HG03097 (cell line): Measurements from ENCODE around the gene TBC1D9B.

Experiments used
- ATAC-seq: cut with Tn5 transposase; IDR thresholded peaks from one replicate; pipeline ENCODE4 v1.9.1; 2021; ENCODE audit not compliant: unreplicated experiment, low FRiP score

Gene TBC1D9B

GRCh38 chr5:179870952-179871351 lies 36.7 kb downstream of the TBC1D9B start:
- ATAC-seq: no peak

GRCh38 chr5:179870403-179870903 lies 37.2 kb downstream of the TBC1D9B start:
- ATAC-seq: no peak

GRCh38 chr5:179869641-179870402 lies 37.9 kb downstream of the TBC1D9B start:
- ATAC-seq: no peak

- ATAC-seq: no peak
Measured at GRCh38 chr5:179869101-179869500, 38.6 kb downstream of the TBC1D9B start.

GRCh38 chr5:179868541-179868940 lies 39.2 kb downstream of the TBC1D9B start:
- ATAC-seq: no peak

GRCh38 chr5:179867476-179867875 lies 40.2 kb downstream of the TBC1D9B start:
- ATAC-seq: no peak

- ATAC-seq: no peak
Measured at GRCh38 chr5:179867079-179867465, 40.6 kb downstream of the TBC1D9B start.

GRCh38 chr5:179866241-179867078 lies 41.2 kb downstream of the TBC1D9B start:
- ATAC-seq: no peak

GRCh38 chr5:179865491-179866240 lies 42.0 kb downstream of the TBC1D9B start:
- no peak for ATAC-seq

- ATAC-seq: no peak
Measured at GRCh38 chr5:179864686-179865085, 43.0 kb downstream of the TBC1D9B start.

GRCh38 chr5:179863449-179864085 lies 44.1 kb downstream of the TBC1D9B start:
- ATAC-seq: no peak

- ATAC-seq: no peak
Measured at GRCh38 chr5:179862891-179863290, 44.8 kb downstream of the TBC1D9B start.

GRCh38 chr5:179862296-179862695 lies 45.4 kb downstream of the TBC1D9B start:
- ATAC-seq: no peak

- no peak for ATAC-seq
Measured at GRCh38 chr5:179860301-179860700, 47.4 kb downstream of the TBC1D9B start.

GRCh38 chr5:179858586-179859427 lies 48.9 kb downstream of the TBC1D9B start, which contains the start of gene MRNIP:
Gene MRNIP (minus strand): TSS chr5:179858817. CDS start chr5:179858796, 21 bp downstream.
- peak; percentile 92 for ATAC-seq

- peak; percentile 35 for ATAC-seq
Measured at GRCh38 chr5:179858241-179858585, 49.5 kb downstream of the TBC1D9B start.

GRCh38 chr5:179854356-179854755 lies 53.3 kb downstream of the TBC1D9B start:
- no peak for ATAC-seq

GRCh38 chr5:179852993-179853547 lies 54.6 kb downstream of the TBC1D9B start:
- ATAC-seq: no peak

- no peak for ATAC-seq
Measured at GRCh38 chr5:179841621-179842020, 66.1 kb downstream of the TBC1D9B start.
